Upper lobe of left lung (tissue), 4 donors: Measurements from ENCODE around the gene IQSEC1.

Experiments used
- EP300 ChIP-seq, 4 donors: sonication (generic); formaldehyde crosslinking; IDR thresholded peaks; one replicate each; pipeline ENCODE4 v1.5.1; 2017; ENCODE audit warnings: antibody characterized with exemption in 4 of 4, control low read depth in 2 of 4
- TF ChIP-seq, protein P1 (sequence below), 6 experiments: fragments of 450-650 bp in 4 of 6; fragments of 200-600 bp in 2 of 6; sonication (generic) in 2 of 6; IDR thresholded peaks; one replicate each; pipeline ENCODE4 v1.5.1; 2016 to 2019; ENCODE audit warnings: antibody characterized with exemption in 6 of 6

- TF ChIP-seq, protein P1, sequence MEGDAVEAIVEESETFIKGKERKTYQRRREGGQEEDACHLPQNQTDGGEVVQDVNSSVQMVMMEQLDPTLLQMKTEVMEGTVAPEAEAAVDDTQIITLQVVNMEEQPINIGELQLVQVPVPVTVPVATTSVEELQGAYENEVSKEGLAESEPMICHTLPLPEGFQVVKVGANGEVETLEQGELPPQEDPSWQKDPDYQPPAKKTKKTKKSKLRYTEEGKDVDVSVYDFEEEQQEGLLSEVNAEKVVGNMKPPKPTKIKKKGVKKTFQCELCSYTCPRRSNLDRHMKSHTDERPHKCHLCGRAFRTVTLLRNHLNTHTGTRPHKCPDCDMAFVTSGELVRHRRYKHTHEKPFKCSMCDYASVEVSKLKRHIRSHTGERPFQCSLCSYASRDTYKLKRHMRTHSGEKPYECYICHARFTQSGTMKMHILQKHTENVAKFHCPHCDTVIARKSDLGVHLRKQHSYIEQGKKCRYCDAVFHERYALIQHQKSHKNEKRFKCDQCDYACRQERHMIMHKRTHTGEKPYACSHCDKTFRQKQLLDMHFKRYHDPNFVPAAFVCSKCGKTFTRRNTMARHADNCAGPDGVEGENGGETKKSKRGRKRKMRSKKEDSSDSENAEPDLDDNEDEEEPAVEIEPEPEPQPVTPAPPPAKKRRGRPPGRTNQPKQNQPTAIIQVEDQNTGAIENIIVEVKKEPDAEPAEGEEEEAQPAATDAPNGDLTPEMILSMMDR (IDR thresholded peaks at IDR 0.05), result no peak
- TF ChIP-seq EP300 (IDR thresholded peaks at IDR 0.05), result no peak
These were observed 46.1 kb downstream of the IQSEC1 start for GRCh38 chr3:13027154-13027553.
